K562 (cell line): ENCODE data around the gene CHL1. TPM values are rescaled to one million over a fixed set of nuclear protein-coding genes. Genes with fewer than 3 reads are reported as not detected.

ENCODE experiments used
- ATAC-seq: fragments of 200-7000 bp; cut with Tn5 transposase; 3 replicates; pipeline ENCODE4 v1.9.1; 2020; ENCODE audit warnings: moderate library complexity
- BruUV-seq: library from RNA; stranded (reverse); fragments of 400-500 nt; replicated peaks from 2 replicates; lab custom pipeline; 2021; lab: Mats Ljungman, UMichigan
- CTCF ChIA-PET: fragments of 300-600 bp; formaldehyde crosslinking; extraction: SDS; loops from one replicate; lab custom pipeline; 2021; ENCODE audit warnings: low intra/inter-chr PET ratio; lab: Yijun Ruan, JAX
- POLR2A ChIA-PET: fragments of 300-600, 350-650 bp; sonication (Branson Sonifier 250); formaldehyde crosslinking; extraction: SDS; loops from one replicate; lab custom pipeline; 2021; ENCODE audit warnings: antibody characterized with exemption, inconsistent platforms; lab: Yijun Ruan, JAX
- DNase-seq, 4 experiments: peaks; one replicate each; pipeline versions ENCODE4 v3.0.0 to v3.0.0-alpha.2; 2011 to 2018; ENCODE audit warnings: low spot score in 3 of 4, mixed read lengths in 3 of 4; ENCODE audit errors: extremely low read depth in 1 of 4
- FAIRE-seq: peaks from 2 replicates; lab custom pipeline; 2011; peaks lifted over from hg19 to GRCh38; lab: Jason Lieb, UNC
- H2AFZ ChIP-seq: 2 replicates; pipeline ENCODE4 v1.6.0; 2011; ENCODE audit warnings: low read depth, low read length, control low read depth, inconsistent platforms
- H3K27ac ChIP-seq: fragments of 200-600 bp; 3 replicates; pipeline ENCODE4 v1.8.0; 2011; ENCODE audit warnings: low read depth, mild to moderate bottlenecking, control low read depth, inconsistent platforms, low read length, moderate library complexity, mixed read lengths; ENCODE audit errors: extremely low read depth
- H3K27me3 ChIP-seq, 2 experiments: fragments of 300-600 bp in 1 of 2; 2 replicates in 1 of 2; 3 replicates in 1 of 2; pipeline versions ENCODE4 v1.6.0 to v1.8.0; 2011; ENCODE audit warnings: inconsistent platforms in 2 of 2, low read length in 2 of 2, mild to moderate bottlenecking in 1 of 2, mixed read lengths in 1 of 2, moderate library complexity in 1 of 2; ENCODE audit not compliant: control insufficient read depth in 2 of 2, insufficient read depth in 2 of 2
- H3K36me3 ChIP-seq: fragments of 300-600 bp; 3 replicates; pipeline ENCODE4 v1.8.0; 2011; ENCODE audit warnings: mild to moderate bottlenecking, low read length, inconsistent platforms; ENCODE audit not compliant: control insufficient read depth, insufficient read depth
- H3K4me1 ChIP-seq, 2 experiments: fragments of 200-600 bp in 1 of 2; replicated peaks in 1 of 2; 2 replicates in 1 of 2; 3 replicates in 1 of 2; pipeline versions ENCODE4 v1.5.1 to v1.8.0; 2011; ENCODE audit warnings: inconsistent platforms in 2 of 2, low read length in 2 of 2, mild to moderate bottlenecking in 1 of 2, mixed read lengths in 1 of 2, moderate library complexity in 1 of 2; ENCODE audit not compliant: control insufficient read depth in 2 of 2, insufficient read depth in 2 of 2
- H3K4me2 ChIP-seq: 2 replicates; pipeline ENCODE4 v1.6.1; 2011; ENCODE audit warnings: low read length, control low read depth, inconsistent platforms, mixed read lengths; ENCODE audit not compliant: insufficient read depth
- H3K4me3 ChIP-seq: fragments of 200-600 bp; sonication (generic), shearing (Covaris generic); 2 replicates; pipeline ENCODE4 v1.5.1; 2016; ENCODE audit warnings: control low read depth, inconsistent platforms
- H3K79me2 ChIP-seq: fragments of 200-600 bp; 3 replicates; pipeline ENCODE4 v1.8.0; 2011; ENCODE audit warnings: low read length, inconsistent platforms; ENCODE audit not compliant: control insufficient read depth, insufficient read depth
- H3K9ac ChIP-seq, 2 experiments: 2 replicates each; pipeline versions ENCODE4 v1.6.0 to v1.6.1; 2011; ENCODE audit warnings: low read depth in 2 of 2, low read length in 2 of 2, control low read depth in 1 of 2, inconsistent platforms in 1 of 2, mild to moderate bottlenecking in 1 of 2, mixed read lengths in 1 of 2; ENCODE audit not compliant: insufficient read depth in 1 of 2
- H3K9me1 ChIP-seq: one replicate; pipeline ENCODE4 v1.6.0; 2011; ENCODE audit warnings: inconsistent platforms, mild to moderate bottlenecking, low read length, moderate library complexity; ENCODE audit not compliant: control insufficient read depth, insufficient read depth
- H3K9me3 ChIP-seq: replicated peaks from 2 replicates; pipeline ENCODE4 v1.5.1; 2011; ENCODE audit warnings: low read depth, low read length, inconsistent platforms; ENCODE audit not compliant: control insufficient read depth, insufficient read depth
- H4K20me1 ChIP-seq: replicated peaks from 2 replicates; pipeline ENCODE4 v1.6.1; 2011; ENCODE audit warnings: low read length, inconsistent platforms, mixed read lengths; ENCODE audit not compliant: control insufficient read depth, insufficient read depth
- HBP1 ChIP-seq: fragments of 450-650 bp; formaldehyde crosslinking; IDR thresholded peaks from 2 replicates; pipeline ENCODE4 v1.4.0; 2022; ENCODE audit warnings: missing genetic modification characterization
- HMGXB4 ChIP-seq: sonication (generic); formaldehyde crosslinking; IDR thresholded peaks from 2 replicates; pipeline ENCODE4 v1.8.1; 2023; ENCODE audit warnings: mild to moderate bottlenecking, missing genetic modification reagents
- JUN ChIP-seq, 2 experiments: sonication (generic) in 1 of 2; formaldehyde crosslinking in 1 of 2; IDR thresholded peaks; 2 replicates each; pipeline versions ENCODE4 v1.6.1 to v1.8.0; 2012 to 2022; ENCODE audit warnings: borderline replicate concordance in 2 of 2, mild to moderate bottlenecking in 2 of 2, improper control_type of control experiment in 1 of 2, low read depth in 1 of 2, low read length in 1 of 2, missing genetic modification reagents in 1 of 2
- NRF1 ChIP-seq, 2 experiments: fragments of 450-650 bp; IDR thresholded peaks in 1 of 2; conservative IDR thresholded peaks in 1 of 2; 2 replicates each; pipeline ENCODE4 v1.6.1; 2014; ENCODE audit warnings: mild to moderate bottlenecking in 2 of 2
- POLR2H ChIP-seq: IDR thresholded peaks from 2 replicates; pipeline ENCODE4 v1.6.1; 2016; ENCODE audit warnings: missing genetic modification characterization, low read depth, mild to moderate bottlenecking, control low read depth, missing compliant biosample characterization, moderate library complexity
- SOX6 ChIP-seq: fragments of 450-650 bp; IDR thresholded peaks from 2 replicates; pipeline ENCODE4 v1.6.1; 2014; ENCODE audit warnings: mild to moderate bottlenecking
- XRCC4 ChIP-seq: IDR thresholded peaks from one replicate; pipeline ENCODE4 v1.6.1; 2011; ENCODE audit not compliant: insufficient read depth, insufficient read length; ENCODE audit errors: extremely low read depth
- XRCC5 ChIP-seq: fragments of 200-400 bp; formaldehyde crosslinking; IDR thresholded peaks from 2 replicates; pipeline ENCODE4 v1.6.1; 2017; ENCODE audit warnings: low read depth, mild to moderate bottlenecking, low read length
- ZNF212 ChIP-seq: fragments of 450-650 bp; formaldehyde crosslinking; IDR thresholded peaks from 2 replicates; pipeline ENCODE4 v1.4.0; 2020; ENCODE audit warnings: mild to moderate bottlenecking
- ZNF592 ChIP-seq: fragments of 450-650 bp; IDR thresholded peaks from 2 replicates; pipeline ENCODE4 v1.6.1; 2017; ENCODE audit warnings: antibody characterized with exemption, mild to moderate bottlenecking
- ZNF696 ChIP-seq: fragments of 250-450 bp; sonication (Bioruptor Pico); conservative IDR thresholded peaks from 2 replicates; pipeline ENCODE4 v1.4.0; 2020; ENCODE audit warnings: mild to moderate bottlenecking, moderate library complexity
- WGBS: fragments of 100-300 bp; shearing (Covaris generic); methylation state at CpG from one replicate; pipeline ENCODE4 v1.1.6; 2016; ENCODE audit warnings: low coverage, mixed read lengths; ENCODE audit not compliant: insufficient coverage; ENCODE audit errors: missing lambda C conversion rate; 5-methylcytosine and 5-hydroxymethylcytosine counted together
- in situ Hi-C: fragments of 300-500 bp; cut with MboI; formaldehyde crosslinking; loops from 4 replicates; pipeline ENCODE4 v1.15.0; 2018; ENCODE audit warnings: inconsistent platforms, mixed read lengths
- intact Hi-C: fragments of 100-400 bp; cut with micrococcal nuclease; formaldehyde crosslinking; loops from 2 replicates; pipeline ENCODE4 v1.14.2; 2022
- polyA plus RNA-seq, 8 experiments: library from polyadenylated mRNA; depleted of rRNA in 4 of 8; stranded (reverse) in 5 of 8; unstranded in 3 of 8; fragments of >200 nt; fragmentation: Nextera tagmentation in 2 of 8; fragmentation: Illumina TruSeq in 1 of 8; extraction: Ambion mirVana in 2 of 8; extraction: Trizol in 1 of 8; gene quantifications; 2 replicates each; pipeline versions ENCODE4 v1.2.1 to v1.2.3, GENCODE V29; 2011 to 2014; ENCODE audit warnings: inconsistent platforms in 1 of 8, missing spikeins in 1 of 8
- total RNA-seq, 7 experiments: library from RNA; depleted of rRNA in 6 of 7; stranded (reverse); fragments of >200 nt in 6 of 7; fragmentation: Illumina TruSeq in 2 of 7; extraction: Trizol in 2 of 7; gene quantifications; 2 replicates each; pipeline versions ENCODE4 v1.2.1 to v1.2.3, GENCODE V29; 2011 to 2021; ENCODE audit warnings: low replicate concordance in 1 of 7

The CHL1 gene
- total and polyA plus RNA-seq, 9 of the 15 experiments (the other 6 are each of a cell fraction or from before 2014, with no cell fraction given): 0.02 TPM; not detected in 8

GRCh38 chr3:394775-395174 lies 198.2 kb downstream of the CHL1 start:
- TF ChIP-seq ZNF696 (no peak), NRF1 (conservative IDR thresholded peaks at IDR 0.05 in 1 of 2, IDR thresholded peaks at IDR 0.05 in 1 of 2) (no peak), SOX6 (no peak), XRCC5 (no peak), JUN (IDR thresholded peaks at IDR 0.05; ENCODE audit: borderline replicate concordance, low read depth, low read length) (no peak), JUN (CRISPR knock-in tag; IDR thresholded peaks at IDR 0.05; ENCODE audit: borderline replicate concordance) (no peak), HBP1 (CRISPR knock-in tag) (no peak), XRCC4 (no peak), ZNF592 (no peak), ZNF212 (CRISPR knock-in tag) (no peak), HMGXB4 (CRISPR knock-in tag) (no peak), POLR2H (no peak)
- Histone ChIP-seq H3K9me1 (no peaks in the 10 kb centered on the region), H3K79me2 (no peaks in the 10 kb centered on the region), H3K4me2 (no peak overlapping the region), H3K36me3 (no peaks in the 10 kb centered on the region), H3K9ac (no peak overlapping the region), H2AFZ (no peak overlapping the region), H3K9me3 (no peaks in the 10 kb centered on the region), H4K20me1 (no peaks in the 10 kb centered on the region), H3K27me3 (no peaks in the 10 kb centered on the region), H3K4me3 (no peak overlapping the region), H3K4me1 (no peaks in the 10 kb centered on the region), H3K27ac (no peak overlapping the region)
- no peak for ATAC-seq
- in situ Hi-C loops: no loop called here
- ChIA-PET CTCF (no interaction called here), POLR2A (no interaction called here)
- no peak for DNase-seq
- BruUV-seq: no TSS peak
- intact Hi-C loops: no loop called here
- FAIRE-seq: no peak
- WGBS: 0% methylated on average over 4 of the region's 4 CpGs
